GM23248 (cell line): Measurements from ENCODE around the gene PRKAG1. TPM values are rescaled to one million over a fixed set of nuclear protein-coding genes. Genes with fewer than 3 reads are reported as not detected.

ENCODE experiments used
- DNase-seq: peaks from one replicate; pipeline ENCODE4 v3.0.0-alpha.2; 2015
- H2AFZ ChIP-seq: fragments of 200-600 bp; sonication (generic); 2 replicates; pipeline ENCODE4 v1.6.1; 2016; ENCODE audit warnings: antibody characterized with exemption
- H3F3A ChIP-seq: fragments of 200-600 bp; sonication (generic); 2 replicates; pipeline ENCODE4 v1.6.1; 2016; ENCODE audit warnings: mild to moderate bottlenecking, antibody characterized with exemption, mixed run types; ENCODE audit not compliant: insufficient read depth
- H3K27ac ChIP-seq: fragments of 200-600 bp; sonication (generic); 2 replicates; pipeline ENCODE4 v1.5.1; 2016; ENCODE audit warnings: mild to moderate bottlenecking
- H3K27me3 ChIP-seq: fragments of 200-600 bp; sonication (generic); replicated peaks from 2 replicates; pipeline ENCODE4 v1.6.1; 2016; ENCODE audit warnings: mild to moderate bottlenecking; ENCODE audit not compliant: insufficient read depth
- H3K36me3 ChIP-seq: fragments of 200-600 bp; sonication (generic); 2 replicates; pipeline ENCODE4 v1.6.1; 2016; ENCODE audit warnings: low read depth, mild to moderate bottlenecking
- H3K4me1 ChIP-seq: fragments of 200-600 bp; sonication (generic); 2 replicates; pipeline ENCODE4 v1.6.1; 2016; ENCODE audit warnings: mild to moderate bottlenecking; ENCODE audit not compliant: insufficient read depth
- H3K4me2 ChIP-seq: fragments of 200-600 bp; sonication (generic); one replicate; pipeline ENCODE4 v1.6.1; 2016; ENCODE audit warnings: mild to moderate bottlenecking; ENCODE audit not compliant: unreplicated experiment
- H3K4me3 ChIP-seq: fragments of 200-600 bp; sonication (generic); 2 replicates; pipeline ENCODE4 v1.5.1; 2016; ENCODE audit warnings: mild to moderate bottlenecking
- H3K79me2 ChIP-seq: fragments of 200-600 bp; sonication (generic); 2 replicates; pipeline ENCODE4 v1.6.1; 2016; ENCODE audit warnings: mild to moderate bottlenecking; ENCODE audit not compliant: insufficient read depth
- H3K9ac ChIP-seq: fragments of 200-600 bp; sonication (generic); 2 replicates; pipeline ENCODE4 v1.6.1; 2016; ENCODE audit warnings: mild to moderate bottlenecking
- H3K9me2 ChIP-seq: fragments of 200-600 bp; sonication (generic); 2 replicates; pipeline ENCODE4 v1.6.1; 2016; ENCODE audit warnings: mixed run types, mild to moderate bottlenecking, moderate library complexity; ENCODE audit not compliant: insufficient read depth
- H3K9me3 ChIP-seq: fragments of 200-600 bp; sonication (generic); one replicate; pipeline ENCODE4 v1.6.1; 2017; ENCODE audit warnings: low read depth
- H4K20me1 ChIP-seq: fragments of 200-600 bp; sonication (generic); 2 replicates; pipeline ENCODE4 v1.6.0; 2016; ENCODE audit not compliant: insufficient read depth
- EZH2 ChIP-seq: fragments of 200-600 bp; sonication (generic); IDR thresholded peaks from 2 replicates; pipeline ENCODE4 v1.6.1; 2018; ENCODE audit warnings: antibody characterized with exemption, mild to moderate bottlenecking; ENCODE audit not compliant: insufficient read depth, poor library complexity, severe bottlenecking
- EZH2phosphoT487 ChIP-seq: fragments of 200-600 bp; sonication (generic); IDR thresholded peaks from 2 replicates; pipeline ENCODE4 v1.6.1; 2018; ENCODE audit warnings: antibody characterized with exemption, moderate library complexity, mild to moderate bottlenecking, low read depth; ENCODE audit not compliant: insufficient read depth
- WGBS, 2 experiments: methylation state at CpG; one replicate each; pipeline ENCODE4 v1.1.6; 2015 to 2017; ENCODE audit warnings: low lambda C conversion rate in 2 of 2, low coverage in 1 of 2; ENCODE audit errors: missing lambda C conversion rate in 2 of 2; 5-methylcytosine and 5-hydroxymethylcytosine counted together
- in situ Hi-C: fragments of 300-500 bp; cut with MboI; formaldehyde crosslinking; loops from 2 replicates; pipeline ENCODE4 v1.15.0; 2020
- polyA plus RNA-seq: library from polyadenylated mRNA; unstranded; fragments of >200 nt; fragmentation: Nextera tagmentation; extraction: Ambion mirVana; gene quantifications from 2 replicates; pipeline ENCODE4 v1.2.1, GENCODE V29; 2016
- total RNA-seq: library from RNA; depleted of rRNA; stranded (reverse); fragments of >200 nt; shearing (Covaris generic); gene quantifications from 2 replicates; pipeline ENCODE4 v1.2.3, GENCODE V29; 2014

PRKAG1 gene
- total and polyA plus RNA-seq, 2 experiments from 2014 or later, result 62.5 to 91.3 TPM

- Histone ChIP-seq H3K9me3 (no peaks in the 10 kb centered on the region), H3K36me3 (no peaks in the 10 kb centered on the region), H3K4me2 (peak overlapping the region; percentile 82), H3K27ac (no peak overlapping the region), H3K79me2 (no peaks in the 10 kb centered on the region), H3K9ac (no peak overlapping the region), H2AFZ (no peak overlapping the region), H3K4me3 (no peak overlapping the region), H3K4me1 (peaks cover 2% of the 10 kb centered on the region), H3F3A (no peaks in the 10 kb centered on the region), H3K9me2 (no peaks in the 10 kb centered on the region), H4K20me1 (no peaks in the 10 kb centered on the region), H3K27me3 (no peaks in the 10 kb centered on the region)
- no peak for TF ChIP-seq EZH2phosphoT487
- TF ChIP-seq EZH2, result no peak
- whole genome bisulfite sequencing, 2 experiments, result 21 to 34% methylated on average over 16 to 32 of the region's 32 CpGs
- in situ Hi-C loops, result no loop called here
- DNase-seq, result no peak
Observed at GRCh38 chr12:48994224-48995085, 24.1 kb downstream of the PRKAG1 start.

GRCh38 chr12:48993787-48994186, 24.8 kb downstream of the PRKAG1 start:
- peaks cover 5% of the 10 kb centered on the region; the same call in 1 of the 2 replicates for H3K27me3 ChIP-seq
- H3K9me2 ChIP-seq, result no peaks in the 10 kb centered on the region
- no peak for TF ChIP-seq EZH2
- TF ChIP-seq EZH2phosphoT487, result no peak
- H3K36me3 ChIP-seq, result no peaks in the 10 kb centered on the region
- peak; percentile 43 for DNase-seq
- H3K9me3 ChIP-seq, result no peaks in the 10 kb centered on the region
- no peaks in the 10 kb centered on the region for H3K79me2 ChIP-seq
- H3K4me3 ChIP-seq, result no peak overlapping the region
- no peak overlapping the region for H3K9ac ChIP-seq
- WGBS, 2 experiments, result 60 to 68% methylated on average over 3 of the region's 3 CpGs
- in situ Hi-C loops, result no loop called here
- no peak overlapping the region for H3K27ac ChIP-seq
- no peak overlapping the region for H3K4me2 ChIP-seq
- H3K4me1 ChIP-seq, result no peaks in the 10 kb centered on the region; the same call in 1 of the 2 replicates
- no peak overlapping the region for H2AFZ ChIP-seq
- no peaks in the 10 kb centered on the region for H3F3A ChIP-seq
- H4K20me1 ChIP-seq, result no peaks in the 10 kb centered on the region

- H4K20me1 ChIP-seq, result no peaks in the 10 kb centered on the region
- DNase-seq, result no peak
- H3K4me2 ChIP-seq, result no peak overlapping the region
- no peaks in the 10 kb centered on the region for H3K79me2 ChIP-seq
- WGBS, 2 experiments, result 35 to 41% methylated on average over 8 of the region's 8 CpGs
- no peak overlapping the region for H3K27ac ChIP-seq
- H3K4me3 ChIP-seq, result no peak overlapping the region
- H3K27me3 ChIP-seq, result peaks cover 23% of the 10 kb centered on the region; the same call in 1 of the 2 replicates
- H3K4me1 ChIP-seq, result no peaks in the 10 kb centered on the region
- TF ChIP-seq EZH2 (no peak), EZH2phosphoT487 (no peak)
- no peaks in the 10 kb centered on the region for H3K36me3 ChIP-seq
- H3K9me3 ChIP-seq, result no peaks in the 10 kb centered on the region
- in situ Hi-C loops, result no loop called here
- no peaks in the 10 kb centered on the region for H3K9me2 ChIP-seq
- H3F3A ChIP-seq, result no peaks in the 10 kb centered on the region
- no peak overlapping the region for H3K9ac ChIP-seq
- H2AFZ ChIP-seq, result no peak overlapping the region
Observed at GRCh38 chr12:48991247-48992050, 27.1 kb downstream of the PRKAG1 start.

- Histone ChIP-seq H3F3A (no peaks in the 10 kb centered on the region), H3K27me3 (peaks cover 29% of the 10 kb centered on the region), H3K79me2 (no peaks in the 10 kb centered on the region), H2AFZ (no peak overlapping the region), H3K9me3 (no peaks in the 10 kb centered on the region), H3K9me2 (no peaks in the 10 kb centered on the region), H3K27ac (no peak overlapping the region), H3K4me1 (no peaks in the 10 kb centered on the region), H3K36me3 (no peaks in the 10 kb centered on the region), H4K20me1 (no peaks in the 10 kb centered on the region), H3K9ac (no peak overlapping the region), H3K4me2 (no peak overlapping the region), H3K4me3 (no peak overlapping the region)
- DNase-seq, result no peak
- in situ Hi-C loops, result no loop called here
- no peak for TF ChIP-seq EZH2phosphoT487
- no peak for TF ChIP-seq EZH2
Observed at GRCh38 chr12:48990552-48990951, 28.0 kb downstream of the PRKAG1 start.
